ENCODE data around the gene GSTO1. TPM values are rescaled to one million over a fixed set of nuclear protein-coding genes. Genes with fewer than 3 reads are reported as not detected.
A peak's percentile ranks its signal among the peaks of the same experiment; 100 is the strongest.

GSTO1 gene
- total RNA-seq, 1 experiment from 2014 or later: 186 TPM

DNA sequence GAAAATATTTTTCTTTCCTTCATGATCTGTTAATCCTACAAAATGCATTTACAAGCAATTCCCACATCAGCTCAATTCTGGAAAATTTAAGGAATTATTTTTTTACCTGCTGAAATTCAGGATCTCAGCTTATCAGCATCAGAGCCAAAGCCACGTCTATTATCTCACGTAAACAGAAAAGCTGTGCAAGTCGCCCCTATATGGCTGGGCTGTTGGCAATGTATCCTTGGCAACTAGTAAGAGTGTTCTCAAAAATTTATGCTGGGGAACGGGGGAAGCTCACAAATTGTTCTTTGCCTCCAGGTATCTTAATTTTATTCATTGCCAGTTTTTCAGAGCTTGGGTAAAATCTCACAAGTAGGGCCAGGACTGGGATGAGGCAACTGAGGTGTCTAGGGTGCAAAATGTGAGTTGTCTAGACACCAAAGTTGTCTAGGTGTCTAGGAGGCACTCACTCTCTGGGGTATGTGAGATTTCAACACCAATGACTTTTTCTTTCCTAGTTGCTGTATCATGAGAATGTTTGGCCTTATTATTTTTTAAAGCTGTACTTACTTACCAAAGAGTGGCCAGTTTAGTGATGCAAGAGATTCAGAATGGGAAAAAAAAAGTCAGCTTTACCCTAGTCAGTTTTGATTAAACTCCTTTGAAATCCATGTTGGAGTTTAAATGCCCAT, 19.3 kb downstream of the GSTO1 start:
- no peak for DNase-seq (ENCODE audit: low read depth in 1 of 2, low spot score in 2 of 2)

GRCh38 chr10:104274762-104275721, 20.4 kb downstream of the GSTO1 start:
- H3K36me3 ChIP-seq: no peaks in the 10 kb centered on the region
- peaks cover 11% of the 10 kb centered on the region for H3K27me3 ChIP-seq (replicated peaks)
- no peak overlapping the region for H3K27ac ChIP-seq
- H3K4me1 ChIP-seq (replicated peaks): no peaks in the 10 kb centered on the region; the same call in 1 of the 2 replicates
- no peak overlapping the region for H3K4me3 ChIP-seq
- peak in 1 of 2 experiments; percentile 28 for DNase-seq (ENCODE audit: low read depth in 1 of 2, low spot score in 2 of 2)
- no peaks in the 10 kb centered on the region for H3K9me3 ChIP-seq (replicated peaks)

More for the DNA sequence above, 19.3 kb downstream of the GSTO1 start:
- H3K4me1 ChIP-seq (replicated peaks): no peaks in the 10 kb centered on the region; the same call in 1 of the 2 replicates
- peaks cover 11% of the 10 kb centered on the region for H3K27me3 ChIP-seq (replicated peaks)
- peaks cover 3% of the 10 kb centered on the region for H3K36me3 ChIP-seq
- no peak overlapping the region for H3K27ac ChIP-seq
- no peaks in the 10 kb centered on the region for H3K9me3 ChIP-seq (replicated peaks)
- no peak overlapping the region for H3K4me3 ChIP-seq

GRCh38 chr10:104276192-104276591, 21.5 kb downstream of the GSTO1 start:
- no peak overlapping the region for H3K4me3 ChIP-seq
- H3K4me1 ChIP-seq (replicated peaks): no peaks in the 10 kb centered on the region; the same call in 1 of the 2 replicates
- DNase-seq (ENCODE audit: low read depth in 1 of 2, low spot score in 2 of 2): no peak
- H3K36me3 ChIP-seq: no peaks in the 10 kb centered on the region
- H3K27ac ChIP-seq: no peak overlapping the region
- no peaks in the 10 kb centered on the region for H3K9me3 ChIP-seq (replicated peaks)
- H3K27me3 ChIP-seq (replicated peaks): peaks cover 11% of the 10 kb centered on the region

DNA sequence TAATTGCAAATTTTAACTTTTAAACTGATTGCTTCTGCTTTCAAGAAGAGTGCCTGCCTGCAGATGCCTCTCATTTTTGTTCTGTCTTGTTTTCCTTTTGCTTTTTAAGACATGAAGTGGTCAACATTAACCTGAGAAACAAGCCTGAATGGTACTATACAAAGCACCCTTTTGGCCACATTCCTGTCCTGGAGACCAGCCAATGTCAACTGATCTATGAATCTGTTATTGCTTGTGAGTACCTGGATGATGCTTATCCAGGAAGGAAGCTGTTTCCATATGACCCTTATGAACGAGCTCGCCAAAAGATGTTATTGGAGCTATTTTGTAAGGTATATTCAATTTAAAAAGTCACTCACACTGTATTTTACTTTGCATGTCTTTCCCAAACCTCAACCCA, 23.1 kb downstream of the GSTO1 start:
- Histone ChIP-seq H3K27me3 (replicated peaks) (peaks cover 18% of the 10 kb centered on the region), H3K9me3 (replicated peaks) (no peaks in the 10 kb centered on the region), H3K4me1 (replicated peaks) (no peaks in the 10 kb centered on the region; the same call in 1 of the 2 replicates), H3K36me3 (no peaks in the 10 kb centered on the region), H3K4me3 (no peak overlapping the region), H3K27ac (no peak overlapping the region)
- no peak for DNase-seq (ENCODE audit: low read depth in 1 of 2, low spot score in 2 of 2)

DNA sequence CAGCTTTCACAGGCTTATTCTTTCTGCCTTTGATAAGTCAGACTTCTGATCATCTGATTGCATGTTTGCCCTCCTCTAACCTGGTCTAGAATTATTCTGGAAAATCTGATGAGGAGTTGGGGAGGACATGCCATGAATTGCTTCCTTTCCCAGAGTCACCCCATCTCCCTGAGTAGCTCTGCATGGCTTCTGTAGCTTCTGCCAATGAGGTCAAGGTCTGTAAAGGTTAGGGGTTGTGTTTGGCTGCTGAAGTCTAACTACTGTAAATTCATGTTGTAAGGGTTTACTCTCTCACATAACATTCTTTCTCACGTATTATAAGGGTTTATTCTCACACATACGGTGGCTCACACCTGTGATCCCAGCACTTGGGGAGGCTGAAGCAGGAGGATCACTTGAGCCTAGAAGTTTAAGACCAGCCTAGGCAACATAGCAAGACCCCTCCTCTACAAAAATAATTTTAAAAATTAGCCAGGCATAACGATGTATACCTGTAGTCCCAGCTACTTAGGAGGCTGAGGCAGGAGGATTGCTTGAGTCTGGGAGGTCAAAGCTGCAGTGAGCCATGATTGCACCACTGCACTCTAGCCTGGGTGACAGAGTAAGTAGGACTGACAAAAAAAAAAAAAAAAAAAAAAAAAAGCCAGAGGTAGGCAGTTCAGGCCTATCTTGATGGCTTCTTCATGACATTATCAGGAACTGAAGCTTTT, 25.0 kb downstream of the GSTO1 start:
- Histone ChIP-seq H3K9me3 (replicated peaks) (no peaks in the 10 kb centered on the region), H3K4me1 (replicated peaks) (no peaks in the 10 kb centered on the region; the same call in 1 of the 2 replicates), H3K36me3 (no peaks in the 10 kb centered on the region), H3K4me3 (no peak overlapping the region), H3K27ac (no peak overlapping the region), H3K27me3 (replicated peaks) (peaks cover 20% of the 10 kb centered on the region)
- no peak for DNase-seq (ENCODE audit: low read depth in 1 of 2, low spot score in 2 of 2)

GRCh38 chr10:104281694-104282093, 27.0 kb downstream of the GSTO1 start:
- H3K9me3 ChIP-seq (replicated peaks): no peaks in the 10 kb centered on the region
- H3K4me3 ChIP-seq: no peak overlapping the region
- H3K4me1 ChIP-seq (replicated peaks): no peaks in the 10 kb centered on the region
- no peak overlapping the region for H3K27ac ChIP-seq
- DNase-seq (ENCODE audit: low read depth in 1 of 2, low spot score in 2 of 2): no peak
- H3K27me3 ChIP-seq (replicated peaks): peaks cover 15% of the 10 kb centered on the region
- no peaks in the 10 kb centered on the region for H3K36me3 ChIP-seq

- Histone ChIP-seq H3K27me3 (replicated peaks) (peaks cover 20% of the 10 kb centered on the region), H3K9me3 (replicated peaks) (no peaks in the 10 kb centered on the region), H3K36me3 (no peaks in the 10 kb centered on the region), H3K27ac (no peak overlapping the region), H3K4me3 (no peak overlapping the region), H3K4me1 (replicated peaks) (no peaks in the 10 kb centered on the region)
- no peak for DNase-seq (ENCODE audit: low read depth in 1 of 2, low spot score in 2 of 2)
These were observed 30.2 kb downstream of the GSTO1 start for GRCh38 chr10:104284846-104285245.

DNA sequence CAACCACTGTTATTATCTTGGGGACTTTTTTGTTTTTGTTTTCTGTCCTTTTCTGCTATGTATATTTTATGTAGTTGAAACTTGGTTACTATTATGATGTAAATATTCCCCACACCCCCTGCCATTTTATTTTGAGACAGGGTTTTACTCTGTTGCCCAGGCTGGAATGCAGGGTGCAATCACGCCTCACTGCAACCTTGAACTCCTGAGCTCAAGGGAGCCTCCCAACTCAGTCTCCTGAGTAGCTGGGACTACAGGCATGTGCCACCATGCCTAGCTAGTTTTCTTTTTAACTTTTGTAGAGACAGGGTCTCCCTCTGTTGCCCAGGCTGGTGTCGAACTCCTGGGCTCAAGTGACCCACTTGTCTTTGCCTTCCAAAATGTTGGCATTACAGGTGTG, 32.2 kb downstream of the GSTO1 start:
- no peaks in the 10 kb centered on the region for H3K9me3 ChIP-seq (replicated peaks)
- peaks cover 24% of the 10 kb centered on the region for H3K27me3 ChIP-seq (replicated peaks)
- no peak for DNase-seq (ENCODE audit: low read depth in 1 of 2, low spot score in 2 of 2)
- H3K4me1 ChIP-seq (replicated peaks): no peaks in the 10 kb centered on the region
- H3K4me3 ChIP-seq: no peak overlapping the region
- no peak overlapping the region for H3K27ac ChIP-seq
- H3K36me3 ChIP-seq: no peaks in the 10 kb centered on the region

- H3K36me3 ChIP-seq: no peaks in the 10 kb centered on the region
- no peak for DNase-seq (ENCODE audit: low read depth in 1 of 2, low spot score in 2 of 2)
- H3K27me3 ChIP-seq (replicated peaks): peaks cover 19% of the 10 kb centered on the region; the same call in 1 of the 2 replicates
- H3K4me1 ChIP-seq (replicated peaks): 0 out of 2 replicates have a peak, but pooled peaks cover 5% of the 10 kb centered on the region
- H3K4me3 ChIP-seq: no peak overlapping the region
- H3K27ac ChIP-seq: no peak overlapping the region
- H3K9me3 ChIP-seq (replicated peaks): no peaks in the 10 kb centered on the region
These were observed 33.7 kb downstream of the GSTO1 start for GRCh38 chr10:104288355-104288754.

DNA sequence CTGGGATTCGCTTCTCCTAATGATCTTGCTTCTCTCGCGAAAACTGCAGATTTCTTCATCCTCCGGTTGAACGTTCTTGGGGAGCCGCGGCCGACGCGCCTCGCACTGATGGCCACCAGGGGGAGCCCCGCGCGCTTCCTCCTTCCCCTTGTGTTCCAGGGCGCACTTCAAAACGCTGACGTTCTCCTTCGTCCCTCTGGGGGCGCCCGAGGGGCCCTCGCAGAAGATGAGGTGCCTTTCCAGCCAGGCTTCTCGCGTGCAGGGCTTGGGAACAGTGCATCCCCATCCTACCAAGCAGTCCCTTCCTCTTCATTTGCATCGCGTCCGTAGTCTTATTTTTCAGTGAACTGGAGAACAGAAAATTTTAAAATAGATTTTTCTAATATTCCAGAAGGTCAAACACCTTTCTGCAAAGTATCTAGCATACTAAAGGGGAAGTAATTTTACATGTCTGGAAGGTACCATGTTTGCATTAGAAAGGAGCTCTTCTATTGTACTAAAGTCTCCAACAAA, 36.8 kb downstream of the GSTO1 start:
- Histone ChIP-seq H3K4me1 (replicated peaks) (0 out of 2 replicates have a peak, but pooled peaks cover 5% of the 10 kb centered on the region), H3K36me3 (no peaks in the 10 kb centered on the region), H3K27me3 (replicated peaks) (peaks cover 19% of the 10 kb centered on the region; the same call in 1 of the 2 replicates), H3K27ac (no peak overlapping the region), H3K4me3 (no peak overlapping the region), H3K9me3 (replicated peaks) (no peaks in the 10 kb centered on the region)
- DNase-seq (ENCODE audit: low read depth in 1 of 2, low spot score in 2 of 2): peak; percentile 83 to 87

DNA sequence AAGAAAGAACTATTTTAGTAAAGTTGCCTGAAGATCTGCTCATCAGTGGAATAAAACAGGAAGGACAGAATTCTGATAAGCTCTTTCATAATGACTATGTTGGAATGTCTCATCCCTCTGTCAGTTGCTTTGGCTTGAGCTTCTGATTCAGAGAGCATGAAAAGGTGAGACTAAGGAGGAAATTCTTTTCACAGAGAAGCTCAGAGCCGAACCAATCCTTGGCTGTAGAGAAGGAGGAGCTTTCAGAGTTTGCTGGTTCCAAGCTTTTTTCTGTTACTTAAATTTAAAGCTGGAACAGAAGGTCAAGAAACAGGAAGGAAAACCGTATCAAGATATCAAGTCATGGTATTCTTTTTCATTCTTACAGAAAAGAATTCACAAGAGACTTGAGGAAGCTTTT, 38.3 kb downstream of the GSTO1 start:
- H3K27ac ChIP-seq: no peak overlapping the region
- 0 out of 2 replicates have a peak, but pooled peaks cover 5% of the 10 kb centered on the region for H3K4me1 ChIP-seq (replicated peaks)
- no peaks in the 10 kb centered on the region for H3K36me3 ChIP-seq
- no peaks in the 10 kb centered on the region for H3K9me3 ChIP-seq (replicated peaks)
- H3K4me3 ChIP-seq: no peak overlapping the region
- DNase-seq (ENCODE audit: low read depth in 1 of 2, low spot score in 2 of 2): no peak
- peaks cover 18% of the 10 kb centered on the region; the same call in 1 of the 2 replicates for H3K27me3 ChIP-seq (replicated peaks)

- Histone ChIP-seq H3K9me3 (replicated peaks) (no peaks in the 10 kb centered on the region), H3K4me1 (replicated peaks) (peaks cover 5% of the 10 kb centered on the region; the same call in 1 of the 2 replicates), H3K27me3 (replicated peaks) (peaks cover 12% of the 10 kb centered on the region; the same call in 1 of the 2 replicates), H3K4me3 (no peak overlapping the region), H3K27ac (no peak overlapping the region), H3K36me3 (no peaks in the 10 kb centered on the region)
- DNase-seq (ENCODE audit: low read depth in 1 of 2, low spot score in 2 of 2): no peak
These were observed 39.2 kb downstream of the GSTO1 start for GRCh38 chr10:104293781-104294321.

Data from SJSA1 (cell line).